Urinary bladder (tissue), 4 donors: ENCODE results near the gene PHF5A. TPM values are rescaled to one million over a fixed set of nuclear protein-coding genes. Genes with fewer than 3 reads are reported as not detected.

Source experiments
- DNase-seq: peaks from one replicate; pipeline ENCODE4 v3.0.0-alpha.2; 2015; ENCODE audit errors: extremely low spot score
- H3K27ac ChIP-seq: one replicate; pipeline ENCODE4 v1.5.1; 2013; ENCODE audit warnings: low read depth, mild to moderate bottlenecking, moderate library complexity
- H3K36me3 ChIP-seq: one replicate; pipeline ENCODE4 v1.6.1; 2013; ENCODE audit warnings: mild to moderate bottlenecking, moderate library complexity; ENCODE audit not compliant: insufficient read depth
- H3K4me1 ChIP-seq: one replicate; pipeline ENCODE4 v1.6.1; 2013; ENCODE audit warnings: mild to moderate bottlenecking, moderate library complexity; ENCODE audit not compliant: insufficient read depth
- H3K4me3 ChIP-seq: one replicate; pipeline ENCODE4 v1.5.1; 2013; ENCODE audit warnings: low read depth, low read length
- WGBS: extraction: QIAGEN DNeasy Blood & Tissue Kit; methylation state at CpG from one replicate; pipeline ENCODE4 v1.1.7; 2013; 5-methylcytosine and 5-hydroxymethylcytosine counted together
- polyA plus RNA-seq: library from polyadenylated mRNA; stranded (reverse); fragments of 200-250 nt; gene quantifications from one replicate; pipeline ENCODE4 v1.2.3, GENCODE V29; 2013
- total RNA-seq: library from RNA; depleted of rRNA; stranded (reverse); fragments of >200 nt; gene quantifications from one replicate; pipeline ENCODE4 v1.2.3, GENCODE V29; 2014
- donor health status: healthy with polysubstance abuse.
- donor health status: healthy.

Gene PHF5A
- total RNA-seq, result 37.3 TPM
- polyA plus RNA-seq, result 38.1 TPM

- Histone ChIP-seq H3K27ac (peak within 1 kb of the TSS; percentile 94), H3K4me1 (peaks cover 3% of the 10 kb centered on the region), H3K36me3 (no peaks in the 10 kb centered on the region), H3K4me3 (peak within 1 kb of the TSS; percentile 91)
- under 1% methylated on average over 51 of the region's 51 CpGs for WGBS
- peak; percentile 97 for DNase-seq
Measured at GRCh38 chr22:41468381-41469217, at the start of gene PHF5A, which contains the start of gene ACO2. TSS of gene PHF5A (minus strand) at chr22:41468692. CDS start at chr22:41468653, 39 bp downstream. TSS of gene ACO2 (plus strand) at chr22:41469117. CDS start at chr22:41469147, 30 bp downstream.

DNA sequence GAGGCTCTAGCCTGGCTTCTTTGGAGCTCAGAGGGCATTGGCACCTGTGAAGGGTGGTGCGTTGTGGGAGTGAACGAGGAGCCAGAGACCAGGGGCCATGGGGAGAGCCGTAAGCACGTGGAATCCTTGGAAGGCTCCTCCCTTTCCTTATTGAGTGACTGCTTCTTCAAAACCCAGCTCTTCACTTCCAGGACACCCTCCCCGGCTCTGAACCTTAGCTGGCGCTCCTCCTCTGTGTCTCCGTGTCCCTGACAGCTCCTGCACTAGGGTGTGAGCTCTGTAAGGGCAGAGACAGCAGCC, 49.5 kb upstream of the PHF5A start:
- Histone ChIP-seq H3K27ac (no peak overlapping the region), H3K4me1 (no peaks in the 10 kb centered on the region), H3K4me3 (no peak overlapping the region), H3K36me3 (peaks cover 4% of the 10 kb centered on the region)
- DNase-seq, result no peak
- WGBS, result 61% methylated on average over 7 of the region's 7 CpGs

GRCh38 chr22:41517172-41518047, 48.9 kb upstream of the PHF5A start:
- DNase-seq, result no peak
- 64% methylated on average over 22 of the region's 22 CpGs for WGBS
- H3K36me3 ChIP-seq, result peaks cover 4% of the 10 kb centered on the region
- no peaks in the 10 kb centered on the region for H3K4me1 ChIP-seq
- H3K4me3 ChIP-seq, result no peak overlapping the region
- H3K27ac ChIP-seq, result no peak overlapping the region

GRCh38 chr22:41516462-41516861, 48.0 kb upstream of the PHF5A start:
- no peak for DNase-seq
- H3K4me1 ChIP-seq, result no peaks in the 10 kb centered on the region
- no peak overlapping the region for H3K27ac ChIP-seq
- 89% methylated on average over 8 of the region's 8 CpGs for WGBS
- no peak overlapping the region for H3K4me3 ChIP-seq
- H3K36me3 ChIP-seq, result peaks cover 4% of the 10 kb centered on the region

- 86% methylated on average over 5 of the region's 5 CpGs for WGBS
- H3K4me3 ChIP-seq, result no peak overlapping the region
- H3K4me1 ChIP-seq, result no peaks in the 10 kb centered on the region
- no peak for DNase-seq
- H3K36me3 ChIP-seq, result peaks cover 8% of the 10 kb centered on the region
- H3K27ac ChIP-seq, result no peak overlapping the region
Measured at GRCh38 chr22:41513391-41513790, 44.9 kb upstream of the PHF5A start.

GRCh38 chr22:41512421-41513194, 44.1 kb upstream of the PHF5A start:
- H3K36me3 ChIP-seq, result peaks cover 10% of the 10 kb centered on the region
- no peaks in the 10 kb centered on the region for H3K4me1 ChIP-seq
- no peak overlapping the region for H3K27ac ChIP-seq
- no peak overlapping the region for H3K4me3 ChIP-seq
- WGBS, result 66% methylated on average over 17 of the region's 17 CpGs
- DNase-seq, result no peak

DNA sequence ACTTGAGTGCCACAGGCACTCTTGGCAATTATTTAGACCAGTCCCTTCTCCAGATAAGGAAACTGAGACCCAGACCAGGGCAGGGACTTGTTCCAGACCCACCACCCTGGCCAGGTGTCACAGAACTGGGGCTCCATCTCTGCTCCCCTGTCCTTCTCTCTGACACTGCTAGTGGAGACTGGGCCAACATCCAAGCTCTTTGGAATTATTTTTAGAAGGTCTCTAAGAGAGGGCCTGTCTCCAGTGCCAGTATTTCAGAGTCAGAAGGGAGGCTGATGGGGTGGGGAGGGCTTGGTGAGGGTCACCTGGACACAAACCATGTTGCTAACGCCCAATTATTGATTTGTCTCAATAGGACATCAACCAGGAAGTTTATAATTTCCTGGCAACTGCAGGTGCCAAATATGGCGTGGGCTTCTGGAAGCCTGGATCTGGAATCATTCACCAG, 43.1 kb upstream of the PHF5A start:
- peaks cover 9% of the 10 kb centered on the region for H3K36me3 ChIP-seq

GRCh38 chr22:41508770-41509170, 40.3 kb upstream of the PHF5A start:
- DNase-seq, result no peak

More for the DNA sequence above, 43.1 kb upstream of the PHF5A start:
- H3K4me1 ChIP-seq, result no peaks in the 10 kb centered on the region
- DNase-seq, result no peak
- 58% methylated on average over 2 of the region's 2 CpGs for WGBS
- H3K27ac ChIP-seq, result no peak overlapping the region
- H3K4me3 ChIP-seq, result no peak overlapping the region

GRCh38 chr22:41507330-41508063, 39.0 kb upstream of the PHF5A start:
- no peak overlapping the region for H3K27ac ChIP-seq
- H3K36me3 ChIP-seq, result peaks cover 6% of the 10 kb centered on the region
- H3K4me3 ChIP-seq, result no peak overlapping the region
- WGBS, result 94% methylated on average over 23 of the region's 23 CpGs
- no peak for DNase-seq
- no peaks in the 10 kb centered on the region for H3K4me1 ChIP-seq

More at GRCh38 chr22:41508770-41509170, 40.3 kb upstream of the PHF5A start:
- no peak overlapping the region for H3K4me3 ChIP-seq
- no peaks in the 10 kb centered on the region for H3K4me1 ChIP-seq
- peaks cover 6% of the 10 kb centered on the region for H3K36me3 ChIP-seq
- no peak overlapping the region for H3K27ac ChIP-seq
- WGBS, result 75% methylated on average over 12 of the region's 12 CpGs

GRCh38 chr22:41505511-41506220, 37.2 kb upstream of the PHF5A start:
- Histone ChIP-seq H3K27ac (no peak overlapping the region), H3K4me1 (no peaks in the 10 kb centered on the region), H3K36me3 (peaks cover 6% of the 10 kb centered on the region)

DNA sequence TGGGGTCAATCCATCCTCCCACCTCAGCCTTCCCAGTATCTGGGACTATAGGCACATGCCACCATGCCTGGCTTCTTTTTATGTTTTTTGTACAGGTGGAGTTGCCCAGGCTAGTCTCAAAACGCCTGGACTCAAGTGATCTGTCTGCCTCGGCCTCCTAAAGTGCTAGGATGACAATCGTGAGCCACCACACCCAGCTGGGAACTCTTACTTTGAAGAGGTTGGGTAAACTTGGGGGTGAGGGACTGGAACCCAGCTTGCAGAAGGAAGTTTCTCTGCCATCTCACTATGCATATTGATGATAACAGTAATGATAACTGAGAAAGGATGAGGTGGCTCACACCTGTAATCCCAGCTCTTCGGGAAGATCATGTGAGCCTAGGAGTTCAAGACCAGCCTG, 36.3 kb upstream of the PHF5A start:
- Histone ChIP-seq H3K4me1 (no peaks in the 10 kb centered on the region), H3K27ac (no peak overlapping the region), H3K36me3 (peaks cover 6% of the 10 kb centered on the region), H3K4me3 (no peak overlapping the region)
- WGBS, result 88% methylated on average over 4 of the region's 4 CpGs
- DNase-seq, result no peak

More at GRCh38 chr22:41505511-41506220, 37.2 kb upstream of the PHF5A start:
- WGBS, result 93% methylated on average over 10 of the region's 10 CpGs
- DNase-seq, result no peak
- no peak overlapping the region for H3K4me3 ChIP-seq

- no peaks in the 10 kb centered on the region for H3K4me1 ChIP-seq
- 84% methylated on average over 7 of the region's 7 CpGs for WGBS
- H3K36me3 ChIP-seq, result peaks cover 6% of the 10 kb centered on the region
- H3K27ac ChIP-seq, result no peak overlapping the region
- no peak for DNase-seq
- H3K4me3 ChIP-seq, result no peak overlapping the region
Measured at GRCh38 chr22:41504397-41504796, 35.9 kb upstream of the PHF5A start.
